ENCODE data around the gene CMTM5.
"Not testable (repeated sequence)": the region's sequence is repeated elsewhere in the genome, so short reads cannot be mapped to it uniquely, and the experiment has no call there.

The CMTM5 gene

GRCh38 chr14:23415821-23416778, 39.3 kb downstream of the CMTM5 start:
- no peak for DNase-seq

GRCh38 chr14:23416801-23417200, 40.0 kb downstream of the CMTM5 start:
- DNase-seq, result no peak

- not testable (repeated sequence) for DNase-seq
Measured at GRCh38 chr14:23417269-23417668, 40.4 kb downstream of the CMTM5 start.

GRCh38 chr14:23418021-23418420, 41.2 kb downstream of the CMTM5 start:
- no peak for DNase-seq

GRCh38 chr14:23419646-23420045, 42.8 kb downstream of the CMTM5 start:
- DNase-seq, result not testable (repeated sequence)

GRCh38 chr14:23421594-23421993, 44.7 kb downstream of the CMTM5 start:
- DNase-seq, result no peak

- no peak for DNase-seq
Measured at GRCh38 chr14:23423657-23424056, 46.8 kb downstream of the CMTM5 start.

- no peak for DNase-seq
Measured at GRCh38 chr14:23425169-23425568, 48.3 kb downstream of the CMTM5 start.

- DNase-seq, result not testable (repeated sequence)
Measured at GRCh38 chr14:23425798-23426197, 49.0 kb downstream of the CMTM5 start.

- no peak for DNase-seq
Measured at GRCh38 chr14:23428686-23429495, 52.0 kb downstream of the CMTM5 start.

All from hematopoietic multipotent progenitor cell treated with erythropoietin and hydrocortisone succinate and interleukin-3 and kit ligand, for 6 days (in vitro differentiated cells).